ENCODE results near the gene KIF16B.

- TF ChIP-seq ARNTL (CRISPR knock-in tag; IDR thresholded peaks at IDR 0.05; ENCODE audit: borderline replicate concordance, low read depth) (no peak), ZNF565 (CRISPR knock-in tag; conservative IDR thresholded peaks at IDR 0.05; ENCODE audit: low read depth) (no peak), ZNF70 (CRISPR knock-in tag; IDR thresholded peaks at IDR 0.05) (no peak)
These were observed 169.1 kb downstream of the KIF16B start for GRCh38 chr20:16404171-16404570.

Data from SK-N-SH treated with all-trans-retinoic acid at 6 μM for 48 hours (cell line).